ENCODE results near the gene COL6A3.

COL6A3 gene, protein sequence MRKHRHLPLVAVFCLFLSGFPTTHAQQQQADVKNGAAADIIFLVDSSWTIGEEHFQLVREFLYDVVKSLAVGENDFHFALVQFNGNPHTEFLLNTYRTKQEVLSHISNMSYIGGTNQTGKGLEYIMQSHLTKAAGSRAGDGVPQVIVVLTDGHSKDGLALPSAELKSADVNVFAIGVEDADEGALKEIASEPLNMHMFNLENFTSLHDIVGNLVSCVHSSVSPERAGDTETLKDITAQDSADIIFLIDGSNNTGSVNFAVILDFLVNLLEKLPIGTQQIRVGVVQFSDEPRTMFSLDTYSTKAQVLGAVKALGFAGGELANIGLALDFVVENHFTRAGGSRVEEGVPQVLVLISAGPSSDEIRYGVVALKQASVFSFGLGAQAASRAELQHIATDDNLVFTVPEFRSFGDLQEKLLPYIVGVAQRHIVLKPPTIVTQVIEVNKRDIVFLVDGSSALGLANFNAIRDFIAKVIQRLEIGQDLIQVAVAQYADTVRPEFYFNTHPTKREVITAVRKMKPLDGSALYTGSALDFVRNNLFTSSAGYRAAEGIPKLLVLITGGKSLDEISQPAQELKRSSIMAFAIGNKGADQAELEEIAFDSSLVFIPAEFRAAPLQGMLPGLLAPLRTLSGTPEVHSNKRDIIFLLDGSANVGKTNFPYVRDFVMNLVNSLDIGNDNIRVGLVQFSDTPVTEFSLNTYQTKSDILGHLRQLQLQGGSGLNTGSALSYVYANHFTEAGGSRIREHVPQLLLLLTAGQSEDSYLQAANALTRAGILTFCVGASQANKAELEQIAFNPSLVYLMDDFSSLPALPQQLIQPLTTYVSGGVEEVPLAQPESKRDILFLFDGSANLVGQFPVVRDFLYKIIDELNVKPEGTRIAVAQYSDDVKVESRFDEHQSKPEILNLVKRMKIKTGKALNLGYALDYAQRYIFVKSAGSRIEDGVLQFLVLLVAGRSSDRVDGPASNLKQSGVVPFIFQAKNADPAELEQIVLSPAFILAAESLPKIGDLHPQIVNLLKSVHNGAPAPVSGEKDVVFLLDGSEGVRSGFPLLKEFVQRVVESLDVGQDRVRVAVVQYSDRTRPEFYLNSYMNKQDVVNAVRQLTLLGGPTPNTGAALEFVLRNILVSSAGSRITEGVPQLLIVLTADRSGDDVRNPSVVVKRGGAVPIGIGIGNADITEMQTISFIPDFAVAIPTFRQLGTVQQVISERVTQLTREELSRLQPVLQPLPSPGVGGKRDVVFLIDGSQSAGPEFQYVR (N-terminal part only)

DNA sequence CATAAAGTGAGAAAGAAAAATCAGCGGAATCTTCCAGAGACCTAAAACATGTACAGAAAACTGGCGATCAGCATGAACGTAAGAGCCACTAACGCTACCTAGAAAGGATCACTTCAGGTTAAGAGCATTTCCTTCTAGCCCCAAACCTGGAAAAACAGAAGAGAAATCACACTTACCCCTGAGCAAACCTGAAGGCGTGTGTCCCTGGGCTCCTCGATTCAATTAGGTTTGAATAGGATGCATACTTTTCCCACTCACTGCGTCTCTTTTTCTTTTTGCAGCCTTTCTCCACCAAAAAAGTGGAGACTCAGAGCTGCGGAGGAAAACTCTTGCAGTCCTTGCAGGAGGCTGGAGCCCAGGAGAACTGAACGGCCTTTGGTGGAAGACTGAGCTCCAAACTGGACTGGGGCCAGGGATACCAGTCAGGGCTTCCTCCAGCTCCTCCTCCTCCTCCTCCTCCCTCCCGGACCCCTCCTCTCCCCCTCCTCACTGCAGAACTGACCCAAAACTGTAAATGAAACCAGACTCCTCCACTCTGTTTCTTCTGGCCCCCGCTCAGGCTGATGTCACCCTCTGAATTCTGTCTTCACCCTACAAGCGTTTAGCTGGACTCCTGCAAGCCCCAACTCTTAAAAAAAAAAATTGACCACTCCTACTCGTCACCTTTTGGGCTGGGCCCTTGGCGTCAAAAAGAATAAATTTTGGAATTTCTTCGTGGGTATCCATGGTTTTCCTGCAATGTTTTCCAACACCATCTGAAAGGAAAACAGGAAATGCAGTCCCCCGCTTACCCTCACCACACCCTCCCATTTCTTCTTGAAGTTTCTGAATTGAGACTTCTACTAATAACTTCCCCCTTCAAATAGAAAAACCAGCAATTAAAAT lies at the start of gene COL6A3:
COL6A3 (minus strand) TSS at position 388 of the 885 bp plus-strand sequence. CDS start 17,347 bp downstream, outside the sequence.
- DNase-seq (ENCODE audit: low read depth), result no peak

DNA sequence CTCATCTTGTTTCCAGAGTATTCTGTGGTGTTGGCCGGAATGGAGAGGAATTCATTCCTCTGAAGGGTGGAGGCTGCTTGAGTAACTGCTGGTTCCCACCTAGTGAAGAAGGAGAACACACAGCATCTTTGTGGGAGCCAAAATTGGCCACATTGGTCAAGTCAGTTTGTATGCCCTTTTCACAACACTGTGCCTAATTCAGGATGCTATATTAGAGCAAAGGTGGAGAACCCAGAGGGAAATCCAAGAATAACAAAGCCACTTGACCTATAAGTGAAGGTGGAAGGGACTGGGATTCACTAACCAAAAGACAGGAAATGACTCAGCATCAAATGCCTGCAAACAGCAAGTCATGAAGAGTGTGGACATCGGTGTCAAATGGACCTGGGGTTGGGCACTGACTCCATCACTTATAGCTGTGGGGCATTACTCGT lies 45.8 kb upstream of the COL6A3 start:
- DNase-seq (ENCODE audit: low read depth), result no peak

DNA sequence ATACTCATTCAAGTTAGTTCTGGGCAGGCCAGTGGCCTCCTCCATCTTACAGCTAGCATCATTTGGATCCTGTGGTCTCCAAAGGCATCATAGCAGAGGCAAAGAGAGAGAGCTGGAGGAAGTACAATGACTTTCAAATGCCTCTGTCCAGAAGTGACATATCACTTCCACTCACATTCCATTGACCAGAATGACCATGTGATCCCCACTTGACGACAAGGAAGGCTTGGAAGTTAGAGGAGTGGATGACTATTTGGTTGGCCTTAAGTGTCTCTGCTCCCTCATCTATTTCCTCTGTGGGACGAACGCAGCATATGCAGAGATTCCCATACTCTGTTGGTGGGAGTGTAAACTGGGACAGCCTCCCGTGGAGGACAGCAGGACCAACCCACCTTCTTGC lies 45.3 kb upstream of the COL6A3 start:
- DNase-seq (ENCODE audit: low read depth), result no peak

DNA sequence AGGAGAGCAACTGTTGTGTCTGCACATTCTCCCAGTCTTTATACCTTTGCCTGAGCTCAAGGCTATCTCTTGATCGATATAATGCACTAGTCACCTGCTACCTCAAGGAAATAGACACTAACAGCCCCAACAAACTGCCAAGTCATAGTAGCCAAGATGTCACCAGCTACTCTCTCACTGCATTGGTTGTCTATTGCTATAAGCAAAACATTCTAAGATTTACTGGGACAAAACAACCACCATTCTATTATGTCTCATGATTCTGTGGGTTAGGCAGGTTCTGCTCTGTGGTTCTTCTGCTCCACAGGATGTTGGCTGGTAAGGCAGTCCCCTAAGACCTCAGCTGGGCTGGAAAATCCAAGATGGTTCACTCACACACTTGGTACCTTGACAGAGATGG lies 44.6 kb upstream of the COL6A3 start:
- DNase-seq (ENCODE audit: low read depth), result no peak

DNA sequence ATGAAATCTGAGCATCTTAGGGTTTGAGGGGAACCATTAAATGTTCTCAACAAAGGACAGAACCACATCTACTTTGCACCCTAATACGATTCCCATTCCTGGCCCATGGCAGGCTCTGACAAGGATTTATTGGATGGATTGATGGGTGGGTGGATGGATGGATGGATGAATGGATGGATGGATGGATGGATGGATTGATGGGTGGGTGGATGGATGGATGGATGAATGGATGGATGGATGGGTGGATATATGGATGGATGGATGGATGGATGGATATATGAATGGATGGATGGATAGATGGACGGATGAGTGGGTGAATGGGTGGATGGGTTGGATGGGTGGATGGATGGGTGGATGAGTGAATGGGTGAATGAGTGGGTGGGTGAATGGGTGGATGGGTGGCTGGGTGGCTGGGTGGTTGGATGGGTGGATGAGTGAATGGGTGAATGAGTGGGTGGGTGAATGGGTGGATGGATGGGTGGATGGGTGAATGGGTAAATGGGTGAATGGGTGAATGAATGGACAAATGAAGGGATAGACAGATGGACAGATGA lies 43.5 kb upstream of the COL6A3 start:
- no peak for DNase-seq (ENCODE audit: low read depth)

DNA sequence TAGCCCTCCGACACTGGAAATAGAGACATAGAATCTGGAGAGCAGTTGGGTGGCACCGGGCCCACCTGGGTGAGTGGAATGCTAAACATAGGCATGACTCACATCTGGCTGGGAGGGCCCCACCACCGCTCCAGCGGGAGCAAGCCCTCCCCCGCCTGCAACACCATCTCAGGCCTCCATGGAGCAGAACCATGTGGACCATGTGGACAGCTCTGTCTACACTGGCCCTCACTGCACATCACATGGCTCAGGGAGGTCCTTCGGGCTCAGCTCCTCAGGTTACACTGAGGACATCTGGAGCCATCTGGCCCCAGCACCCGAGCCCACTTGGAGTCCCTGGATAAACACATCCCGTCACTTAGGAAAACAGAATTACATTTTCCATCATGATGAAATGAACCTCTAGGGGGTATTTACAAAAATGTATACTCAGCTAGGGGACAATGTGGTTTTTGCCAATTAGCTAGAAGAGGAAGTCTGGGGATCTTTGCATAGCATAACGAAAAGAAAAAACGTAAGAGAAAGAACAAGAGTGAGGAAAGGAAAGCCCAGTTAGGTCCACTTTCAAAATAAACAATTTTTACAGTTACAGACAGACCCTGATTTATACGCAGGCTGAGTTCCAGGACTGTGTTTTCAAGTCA lies 42.4 kb upstream of the COL6A3 start:
- DNase-seq (ENCODE audit: low read depth), result no peak

DNA sequence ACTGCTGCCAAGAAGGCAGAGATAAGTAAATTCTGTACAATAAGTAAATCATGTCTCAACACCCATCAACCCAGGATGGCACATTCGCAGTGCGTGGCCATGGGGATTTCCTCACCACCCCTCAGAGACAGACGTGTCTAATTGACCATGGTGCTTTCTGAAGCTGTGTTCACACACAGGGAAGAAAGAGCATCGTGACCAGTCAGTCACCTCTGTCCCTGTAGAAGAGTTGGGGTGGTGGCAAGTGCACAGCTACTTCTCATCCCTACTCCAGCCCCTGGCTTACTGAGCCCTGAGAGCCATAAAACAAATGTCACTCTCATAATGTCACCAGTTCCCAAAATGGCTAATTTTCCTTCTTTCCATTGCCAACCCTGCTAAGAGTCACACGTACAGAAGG lies 41.8 kb upstream of the COL6A3 start:
- DNase-seq (ENCODE audit: low read depth), result no peak

DNA sequence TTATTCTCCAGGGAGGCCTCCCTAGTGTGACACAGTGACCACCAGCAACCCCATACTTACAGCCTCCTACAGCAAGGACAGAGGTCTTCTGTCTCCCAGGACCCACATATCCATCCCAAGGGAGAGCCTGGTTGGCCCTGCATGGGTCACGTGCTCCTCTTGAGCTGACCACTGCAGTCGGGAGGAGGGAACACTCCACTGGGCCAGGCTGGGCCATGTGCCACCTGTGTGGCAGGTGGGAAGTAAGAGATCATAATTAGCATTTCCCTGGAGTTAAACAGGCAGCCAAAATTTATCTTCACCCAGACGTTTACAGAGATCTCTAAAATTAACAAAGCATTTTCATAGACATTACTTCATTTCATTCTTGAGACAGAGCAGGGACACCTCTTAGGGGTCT lies 39.7 kb upstream of the COL6A3 start:
- DNase-seq (ENCODE audit: low read depth), result no peak

DNA sequence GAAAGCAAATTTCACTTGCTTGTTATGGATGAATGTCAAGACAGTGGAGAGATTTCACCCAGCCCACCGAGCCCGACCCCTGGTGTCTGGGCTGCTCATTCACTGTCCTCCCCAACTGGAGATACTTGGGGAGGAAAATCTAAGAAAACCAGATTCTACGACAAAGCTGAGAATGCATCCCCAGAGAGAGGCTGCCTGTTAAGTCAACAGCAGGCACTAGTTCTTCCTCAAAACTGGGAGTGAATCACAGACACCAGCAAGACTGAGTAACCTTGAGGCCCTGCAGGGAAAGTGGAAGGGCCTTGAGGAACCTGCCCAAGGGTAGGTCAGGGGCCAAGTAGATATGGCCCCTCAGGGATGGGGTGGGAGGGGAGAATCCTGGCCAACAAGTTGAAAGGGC lies 38.9 kb upstream of the COL6A3 start:
- DNase-seq (ENCODE audit: low read depth), result no peak

DNA sequence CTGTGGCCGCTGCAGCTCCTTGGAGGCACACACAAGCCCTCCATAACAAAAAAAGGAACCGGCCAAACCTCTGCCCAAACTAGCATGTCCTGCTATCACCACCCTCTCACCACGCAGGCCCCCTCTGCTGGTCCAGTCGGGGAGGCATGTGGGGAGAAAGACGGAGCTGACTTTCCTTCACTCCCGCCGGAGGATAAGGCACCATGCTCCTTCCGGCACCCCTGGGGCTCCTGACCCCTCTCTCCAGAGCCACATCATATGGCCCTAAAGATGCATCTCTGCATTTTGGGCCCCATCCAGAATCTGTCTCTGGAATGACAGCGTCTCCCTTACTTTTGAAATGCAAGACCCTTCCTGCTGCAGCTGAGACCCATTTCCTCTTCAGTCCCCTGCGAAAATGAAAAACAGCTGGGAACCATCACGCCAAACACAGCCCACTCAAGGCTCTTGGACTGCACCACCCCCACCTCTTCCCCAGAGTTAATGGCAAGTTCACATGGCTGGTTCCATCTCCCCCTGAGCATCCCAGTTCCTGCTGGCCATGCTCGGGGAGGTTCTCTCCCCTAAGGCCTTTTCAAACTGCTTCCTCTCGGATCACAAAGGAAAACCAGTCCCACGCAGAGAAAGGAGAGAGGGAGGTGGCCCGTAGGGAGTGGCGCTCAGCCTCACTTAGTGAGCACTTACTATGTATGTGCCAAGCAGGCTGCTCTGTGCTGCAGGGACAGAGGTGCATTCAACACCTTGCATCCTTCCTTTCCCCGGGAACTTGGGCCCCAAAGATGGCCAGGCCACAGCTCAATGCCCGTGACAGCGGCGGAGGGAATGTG lies 37.9 kb upstream of the COL6A3 start:
- DNase-seq (ENCODE audit: low read depth), result no peak

DNA sequence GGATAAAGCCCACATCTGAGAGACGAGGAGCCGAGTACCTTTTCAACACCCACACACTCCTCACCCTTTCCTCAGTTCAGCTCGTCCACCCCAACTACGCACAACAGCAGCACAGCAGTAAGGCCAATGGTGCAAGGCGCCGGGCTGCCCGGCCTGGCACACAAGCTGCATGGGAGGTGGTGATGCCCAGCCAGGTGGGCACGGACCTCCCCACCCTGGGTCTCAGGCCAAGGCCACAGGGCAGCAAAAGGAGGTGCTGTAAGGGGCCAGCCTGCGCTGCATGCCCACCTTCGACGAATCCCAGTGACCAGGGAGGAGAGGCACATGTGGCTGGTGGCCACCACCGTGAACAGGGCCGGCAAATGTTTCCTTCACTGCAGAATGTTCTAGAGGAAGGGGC lies 36.6 kb upstream of the COL6A3 start:
- DNase-seq (ENCODE audit: low read depth), result no peak

DNA sequence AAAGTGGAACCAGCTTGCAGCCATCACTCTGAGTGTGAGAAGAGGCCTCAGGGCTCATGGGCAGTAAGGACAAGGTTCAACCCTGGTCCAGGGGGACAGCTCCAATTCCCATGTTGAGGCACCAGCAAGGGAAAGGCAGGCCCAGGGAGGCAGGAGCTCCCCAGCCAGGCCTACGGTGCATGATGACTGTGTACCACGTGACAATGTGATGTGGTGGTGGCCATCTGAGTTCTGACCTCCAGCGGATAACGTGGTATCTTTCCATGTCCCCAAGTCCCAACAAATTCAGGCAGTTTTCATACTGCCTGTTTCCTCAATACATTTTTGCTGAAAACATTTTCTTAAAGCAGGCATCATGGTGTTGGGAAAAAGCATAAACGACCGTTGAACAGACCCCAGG lies 36.1 kb upstream of the COL6A3 start:
- no peak for DNase-seq (ENCODE audit: low read depth)

DNA sequence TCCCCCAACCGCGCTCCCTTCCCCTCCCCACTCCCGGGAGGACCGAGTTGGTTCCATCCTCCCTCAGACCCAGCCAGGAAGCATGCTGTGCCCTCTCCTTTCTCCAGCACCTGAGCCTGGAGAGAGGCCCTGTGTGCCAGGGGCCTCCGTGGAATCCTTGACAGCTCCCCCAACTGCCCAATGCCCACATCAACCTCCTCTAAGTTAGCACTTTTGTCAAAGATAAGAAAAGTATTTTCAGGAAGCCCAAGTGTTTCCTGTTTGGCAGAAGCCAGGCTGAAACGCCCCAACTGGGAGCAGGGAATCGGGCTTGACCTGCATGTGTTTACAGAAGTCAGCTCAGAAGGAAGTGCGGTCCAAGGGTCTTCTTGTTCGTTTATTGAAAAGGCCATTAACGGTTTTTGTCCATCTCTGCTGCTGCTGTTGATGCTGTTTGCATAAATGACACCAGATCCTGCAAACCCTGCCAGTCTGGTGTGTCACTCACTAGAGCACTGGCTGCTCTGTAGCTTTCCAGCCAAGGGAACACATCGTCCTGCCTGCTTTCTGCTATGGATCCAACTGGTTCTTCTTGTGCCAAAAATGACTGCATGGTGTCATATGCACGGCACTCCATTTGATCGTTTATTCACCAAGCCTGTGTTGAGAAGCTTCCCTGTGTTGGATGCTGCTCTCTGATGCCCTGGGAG lies 35.4 kb upstream of the COL6A3 start:
- DNase-seq (ENCODE audit: low read depth), result no peak

DNA sequence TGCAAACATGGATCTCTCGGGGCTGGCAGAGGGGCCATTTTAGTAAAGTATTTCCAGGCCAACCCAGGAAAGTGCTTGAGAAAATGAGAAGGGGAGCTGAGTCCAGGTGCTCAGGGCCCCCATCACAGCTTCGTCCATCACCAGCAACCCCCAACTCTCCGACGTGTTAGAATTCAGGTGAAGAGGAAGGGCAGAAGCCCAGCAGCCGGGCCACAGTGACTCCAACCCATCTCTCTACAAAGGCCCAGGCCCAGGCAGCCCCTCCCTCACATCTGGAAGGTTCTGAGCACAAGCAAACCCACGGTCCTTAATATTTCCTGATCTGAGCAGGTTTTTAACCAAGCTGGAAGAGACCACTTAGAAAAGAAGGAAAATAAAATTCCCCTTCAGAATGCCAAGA lies 34.7 kb upstream of the COL6A3 start:
- DNase-seq (ENCODE audit: low read depth), result no peak

DNA sequence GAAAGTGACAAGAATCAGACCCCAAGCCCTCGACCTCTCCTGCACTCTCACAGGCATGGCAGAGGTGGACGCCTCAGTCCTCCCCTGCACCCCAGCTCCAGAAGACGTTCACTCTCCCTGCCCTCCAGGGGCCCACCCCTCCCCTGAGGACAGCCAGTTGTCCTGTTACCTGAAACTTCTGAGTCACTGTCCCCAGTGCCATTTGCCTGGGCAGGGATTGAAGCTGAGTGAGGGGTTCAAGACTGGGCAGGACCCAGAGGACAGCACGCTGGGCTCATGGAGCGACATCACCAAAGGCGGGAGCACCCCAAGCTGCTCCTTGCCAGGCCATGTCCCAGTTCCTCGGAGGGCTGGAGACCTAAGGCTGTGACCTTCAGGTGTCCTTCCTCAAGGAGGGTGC lies 34.2 kb upstream of the COL6A3 start:
- no peak for DNase-seq (ENCODE audit: low read depth)

DNA sequence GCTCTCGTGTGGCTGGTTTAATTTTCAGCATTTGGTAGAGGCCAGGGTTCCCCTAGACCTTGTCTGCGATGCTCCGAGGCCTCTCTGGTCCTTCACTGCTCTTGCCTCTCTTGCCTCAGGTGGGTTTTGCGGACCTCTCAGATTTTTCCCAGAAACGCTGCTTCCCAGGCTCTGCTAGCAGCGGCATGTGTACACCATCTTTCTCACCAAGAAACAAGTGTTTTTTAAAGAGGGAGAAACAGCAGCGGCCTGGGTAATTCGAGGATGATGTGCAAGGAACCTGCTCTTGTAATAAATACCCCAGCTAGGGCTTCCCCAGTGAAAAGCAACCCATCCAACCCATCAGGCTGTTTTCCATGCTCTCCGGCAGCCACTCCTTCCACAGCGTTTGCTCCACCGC lies 33.5 kb upstream of the COL6A3 start:
- DNase-seq (ENCODE audit: low read depth), result no peak

DNA sequence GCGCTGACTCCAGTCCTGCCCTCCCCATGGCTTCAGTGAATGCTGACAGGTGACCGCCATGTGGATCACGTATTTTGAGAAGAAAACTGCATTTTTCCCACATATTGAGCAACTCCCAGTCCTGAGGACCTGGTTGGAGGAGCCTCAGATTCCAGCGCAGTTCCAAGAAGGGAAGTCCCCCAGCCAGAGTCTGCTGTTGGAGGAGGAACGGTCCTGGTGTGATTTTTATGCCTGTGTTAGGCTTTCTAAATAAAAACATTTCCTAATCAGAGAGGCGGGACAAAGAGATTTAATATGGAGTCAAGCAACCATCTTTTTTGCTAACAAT lies 32.3 kb upstream of the COL6A3 start:
- no peak for DNase-seq (ENCODE audit: low read depth)

DNA sequence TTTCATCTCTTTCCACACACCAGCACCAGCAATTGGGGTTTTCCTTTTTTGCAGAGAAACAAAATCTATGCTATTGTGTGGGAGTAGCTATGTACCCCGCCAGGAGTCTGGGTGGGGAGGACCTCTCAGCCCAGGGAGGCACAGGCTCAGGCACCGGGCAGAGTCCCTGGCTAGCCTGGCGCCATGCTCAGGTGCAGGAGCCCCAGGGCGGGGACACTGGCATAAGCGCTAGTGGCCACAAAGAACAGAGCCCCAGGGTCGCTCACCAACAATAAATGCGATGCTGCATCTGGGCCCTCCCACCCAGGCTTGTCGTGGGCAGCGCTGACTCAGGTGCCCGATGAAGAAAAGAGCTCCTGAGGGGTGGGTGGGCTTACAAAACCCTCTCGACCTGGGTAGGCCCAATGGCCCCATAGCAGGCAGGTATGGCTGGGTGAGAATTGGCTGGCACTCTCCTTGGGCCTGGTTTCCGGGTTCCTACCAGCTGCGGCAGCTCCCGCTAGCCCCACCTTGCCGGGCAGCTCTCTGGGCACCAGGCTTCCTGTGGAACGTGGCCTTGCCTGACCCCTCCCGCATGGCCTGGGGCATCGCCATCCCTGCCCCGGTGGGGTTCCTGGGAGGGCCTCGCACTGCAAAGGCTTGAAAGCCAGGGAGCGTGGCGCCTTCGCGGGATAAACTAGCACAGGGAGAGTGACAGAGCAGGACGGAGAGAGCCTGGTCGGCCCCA lies 31.8 kb upstream of the COL6A3 start:
- DNase-seq (ENCODE audit: low read depth), result no peak

DNA sequence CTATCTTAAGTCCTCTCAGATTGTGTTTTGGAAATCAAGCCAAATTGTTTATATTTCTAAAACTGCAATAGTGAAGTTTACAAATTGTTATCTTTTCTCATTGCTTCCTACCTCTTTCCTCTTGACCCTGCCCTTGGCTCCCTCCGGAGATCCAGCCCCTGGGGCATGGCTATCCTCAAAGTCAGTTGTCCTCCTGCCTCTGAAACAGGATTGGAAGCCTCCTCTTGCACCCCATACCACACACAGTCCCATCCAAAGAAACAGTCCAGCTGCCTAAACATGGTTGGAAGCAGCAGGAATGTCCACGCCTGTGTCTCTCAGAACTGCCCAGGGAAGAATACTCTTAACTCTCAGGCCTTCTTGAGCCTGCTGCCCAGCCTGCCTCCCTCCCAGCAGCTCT lies 30.1 kb upstream of the COL6A3 start:
- no peak for DNase-seq (ENCODE audit: low read depth)

Data from stimulated activated CD8-positive, alpha-beta memory T cell treated with anti-CD3 and anti-CD28 coated beads, Interleukin-15, amount 100 ng/mL, for 24 hours (primary cell).